Natural killer cell (primary cell): ENCODE data around the gene VAV3. TPM values are rescaled to one million over a fixed set of nuclear protein-coding genes. Genes with fewer than 3 reads are reported as not detected.

Experiments
- ATAC-seq, 3 donors: fragments of 150-1000 bp in 2 of 3; fragments of 200-7000 bp in 1 of 3; cut with Tn5 transposase; 1 replicate in 1 of 3; 2 replicates in 2 of 3; pipeline ENCODE4 v1.10.0; 2021; ENCODE audit warnings: mild to moderate bottlenecking in 2 of 3, moderate library complexity in 2 of 3
- DNase-seq, 2 donors: peaks; one replicate each; pipeline versions ENCODE4 v3.0.0 to v3.0.0-alpha.2; 2013 to 2021; ENCODE audit warnings: mixed read lengths in 1 of 2
- H3K27ac ChIP-seq: one replicate; pipeline ENCODE4 v1.5.1; 2013; ENCODE audit warnings: mild to moderate bottlenecking, low read length
- H3K27me3 ChIP-seq: one replicate; pipeline ENCODE4 v1.6.1; 2013; ENCODE audit warnings: low read length; ENCODE audit not compliant: control insufficient read depth, insufficient read depth
- H3K36me3 ChIP-seq: one replicate; pipeline ENCODE4 v1.6.1; 2013; ENCODE audit warnings: low read length; ENCODE audit not compliant: control insufficient read depth, insufficient read depth
- H3K4me1 ChIP-seq: one replicate; pipeline ENCODE4 v1.6.1; 2013; ENCODE audit warnings: low read length; ENCODE audit not compliant: control insufficient read depth, insufficient read depth
- H3K4me3 ChIP-seq: one replicate; pipeline ENCODE4 v1.5.1; 2013; ENCODE audit warnings: low read length
- H3K9me3 ChIP-seq: one replicate; pipeline ENCODE4 v1.6.1; 2013; ENCODE audit warnings: low read length; ENCODE audit not compliant: control insufficient read depth, insufficient read depth
- H3K27ac Mint-ChIP-seq, 2 donors: one replicate each; pipeline ENCODE4 v1.8.0; 2022; ENCODE audit warnings: mild to moderate bottlenecking in 2 of 2, mixed read lengths in 2 of 2, moderate library complexity in 1 of 2
- H3K27me3 Mint-ChIP-seq, 2 donors: one replicate each; pipeline ENCODE4 v1.8.0; 2022; ENCODE audit warnings: low read depth in 2 of 2, mixed read lengths in 2 of 2
- H3K36me3 Mint-ChIP-seq: one replicate; pipeline ENCODE4 v1.8.0; 2022; ENCODE audit warnings: mixed read lengths
- H3K4me1 Mint-ChIP-seq, 2 donors: one replicate each; pipeline ENCODE4 v1.8.0; 2022; ENCODE audit warnings: mixed read lengths in 2 of 2
- H3K4me3 Mint-ChIP-seq: one replicate; pipeline ENCODE4 v1.8.0; 2022; ENCODE audit warnings: mild to moderate bottlenecking, moderate library complexity, mixed read lengths
- H3K9me3 Mint-ChIP-seq, 2 donors: one replicate each; pipeline ENCODE4 v1.8.0; 2022; ENCODE audit warnings: mixed read lengths in 2 of 2
- WGBS: methylation state at CpG from one replicate; pipeline ENCODE4 v1.1.7; 2013; ENCODE audit warnings: missing lambda C conversion rate; ENCODE audit not compliant: insufficient coverage; 5-methylcytosine and 5-hydroxymethylcytosine counted together
- intact Hi-C: fragments of 100-400 bp; cut with micrococcal nuclease; formaldehyde crosslinking; loops from one replicate; pipeline ENCODE4 v1.14.2; 2022
- total RNA-seq, 4 donors: library from RNA; stranded (reverse); fragments of 120-200 nt in 1 of 4; gene quantifications; one replicate each; pipeline versions ENCODE4 v1.2.3 to v1.2.4, GENCODE V29; 2013 to 2022
- TF ChIP-seq, protein P1 (sequence below): fragments of 200-600 bp; IDR thresholded peaks from one replicate; pipeline ENCODE4 v1.8.0; 2022; ENCODE audit warnings: antibody characterized with exemption

VAV3 gene
- total RNA-seq, 3 donors from 2014 or later (not counting 1 experiment from before 2014, with no cell fraction given), result 95.8 to 101 (median 96.6) TPM

DNA sequence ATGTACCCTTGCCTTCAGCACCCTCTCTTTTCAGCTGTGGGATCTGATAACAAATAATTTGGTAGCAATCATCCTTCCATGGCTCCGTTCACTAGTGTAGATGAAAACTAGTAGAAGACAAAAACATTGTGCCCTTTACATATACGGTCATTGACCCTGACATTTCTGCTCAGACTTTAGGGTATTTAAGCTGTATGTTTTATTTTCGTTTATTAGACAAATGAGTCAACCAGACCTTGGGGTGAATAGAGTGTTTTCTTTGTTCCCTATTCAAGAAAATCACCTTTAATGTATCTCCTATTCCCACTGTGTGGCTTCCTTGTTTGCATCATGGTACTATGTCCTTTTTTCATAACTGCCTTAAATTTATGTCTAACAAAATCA, 187.3 kb downstream of the VAV3 start:
- DNase-seq (no peak), ATAC-seq (no peak)
- no peaks in the 10 kb centered on the region for H3K9me3 Mint-ChIP-seq
- Histone ChIP-seq H3K27ac (no peak overlapping the region), H3K4me3 (no peak overlapping the region), H3K9me3 (no peaks in the 10 kb centered on the region), H3K27me3 (no peaks in the 10 kb centered on the region), H3K4me1 (no peaks in the 10 kb centered on the region), H3K36me3 (peaks cover 21% of the 10 kb centered on the region)
- TF ChIP-seq, protein P1, sequence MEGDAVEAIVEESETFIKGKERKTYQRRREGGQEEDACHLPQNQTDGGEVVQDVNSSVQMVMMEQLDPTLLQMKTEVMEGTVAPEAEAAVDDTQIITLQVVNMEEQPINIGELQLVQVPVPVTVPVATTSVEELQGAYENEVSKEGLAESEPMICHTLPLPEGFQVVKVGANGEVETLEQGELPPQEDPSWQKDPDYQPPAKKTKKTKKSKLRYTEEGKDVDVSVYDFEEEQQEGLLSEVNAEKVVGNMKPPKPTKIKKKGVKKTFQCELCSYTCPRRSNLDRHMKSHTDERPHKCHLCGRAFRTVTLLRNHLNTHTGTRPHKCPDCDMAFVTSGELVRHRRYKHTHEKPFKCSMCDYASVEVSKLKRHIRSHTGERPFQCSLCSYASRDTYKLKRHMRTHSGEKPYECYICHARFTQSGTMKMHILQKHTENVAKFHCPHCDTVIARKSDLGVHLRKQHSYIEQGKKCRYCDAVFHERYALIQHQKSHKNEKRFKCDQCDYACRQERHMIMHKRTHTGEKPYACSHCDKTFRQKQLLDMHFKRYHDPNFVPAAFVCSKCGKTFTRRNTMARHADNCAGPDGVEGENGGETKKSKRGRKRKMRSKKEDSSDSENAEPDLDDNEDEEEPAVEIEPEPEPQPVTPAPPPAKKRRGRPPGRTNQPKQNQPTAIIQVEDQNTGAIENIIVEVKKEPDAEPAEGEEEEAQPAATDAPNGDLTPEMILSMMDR, result no peak
- H3K4me3 Mint-ChIP-seq, result no peak overlapping the region
- H3K4me1 Mint-ChIP-seq, result peaks cover 15 to 25% of the 10 kb centered on the region in 2 donors
- H3K27ac Mint-ChIP-seq, result peak overlapping the region in 1 of 2 donors; percentile 11
- H3K36me3 Mint-ChIP-seq, result peaks cover 7% of the 10 kb centered on the region
- intact Hi-C loops, result no loop called here
- 90% methylated on average over 2 of the region's 3 CpGs for WGBS
- H3K27me3 Mint-ChIP-seq, result no peaks in the 10 kb centered on the region

DNA sequence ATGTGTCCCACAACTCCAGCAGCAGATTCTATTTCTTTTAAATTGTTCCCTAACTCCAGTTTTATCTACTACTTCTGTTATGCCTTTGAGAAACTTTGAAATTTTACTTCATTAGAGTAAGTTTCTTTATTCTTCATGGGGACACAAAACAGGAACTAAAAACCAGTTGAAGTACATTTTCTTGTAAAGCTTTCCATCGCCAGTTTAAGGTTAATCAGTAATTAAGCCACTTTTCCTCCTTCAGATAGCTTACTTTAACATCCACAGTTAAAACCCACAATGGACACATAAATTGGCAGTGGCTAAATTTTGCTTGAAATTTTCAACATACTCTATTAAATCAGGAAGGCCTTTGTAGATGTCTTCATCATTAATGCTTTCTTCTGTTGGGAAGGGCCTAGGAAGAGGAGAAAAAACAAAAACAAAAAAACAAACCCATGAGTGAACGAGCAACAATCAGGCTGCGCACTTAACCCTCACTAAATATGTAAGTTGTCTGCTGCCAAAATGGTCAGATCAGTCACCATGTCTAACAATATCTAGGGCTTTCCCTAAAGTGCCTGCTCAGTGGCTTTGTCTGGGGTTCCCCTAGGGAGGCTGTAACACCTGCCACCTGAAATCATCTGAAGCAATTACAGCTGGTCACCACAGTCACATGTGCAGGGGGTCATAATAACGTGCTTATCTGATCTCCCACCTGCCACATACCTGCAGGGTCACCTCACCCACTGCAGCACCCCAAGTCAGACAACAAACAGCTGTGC, 187.9 kb downstream of the VAV3 start:
- Mint-ChIP-seq H3K27me3 (no peaks in the 10 kb centered on the region), H3K4me1 (peaks cover 9 to 19% of the 10 kb centered on the region in 2 donors), H3K9me3 (no peaks in the 10 kb centered on the region), H3K36me3 (peaks cover 7% of the 10 kb centered on the region), H3K27ac (peak overlapping the region; percentile 11 to 47), H3K4me3 (no peak overlapping the region)
- no peaks in the 10 kb centered on the region for H3K27me3 ChIP-seq
- H3K4me3 ChIP-seq, result no peak overlapping the region
- H3K9me3 ChIP-seq, result no peaks in the 10 kb centered on the region
- ATAC-seq (no peak), DNase-seq (no peak)
- H3K4me1 ChIP-seq, result no peaks in the 10 kb centered on the region
- 64% methylated on average over 4 of the region's 4 CpGs for WGBS
- TF ChIP-seq, protein P1, result no peak
- no peak overlapping the region for H3K27ac ChIP-seq
- peaks cover 23% of the 10 kb centered on the region for H3K36me3 ChIP-seq
- intact Hi-C loops, result no loop called here

DNA sequence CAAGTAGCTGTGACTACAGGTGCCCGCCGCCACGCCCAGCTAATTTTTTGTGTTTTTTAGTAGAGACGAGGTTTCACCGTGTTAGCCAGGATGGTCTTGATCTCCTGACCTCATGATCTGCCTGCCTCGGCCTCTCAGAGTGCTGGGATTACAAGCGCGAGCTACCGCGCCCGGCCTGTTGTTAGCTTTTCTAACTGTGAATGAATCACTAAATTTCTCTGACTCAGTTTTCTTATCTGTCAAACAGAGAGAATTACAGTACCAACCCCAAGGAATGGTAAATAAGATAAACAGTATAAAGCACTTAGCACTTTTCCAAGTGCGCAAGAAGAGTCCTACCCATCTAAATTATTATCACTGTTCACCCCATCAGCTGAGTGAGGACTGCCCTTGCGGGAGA, 193.6 kb downstream of the VAV3 start:
- peaks cover 6 to 23% of the 10 kb centered on the region in 2 donors for H3K4me1 Mint-ChIP-seq
- 94% methylated on average over 13 of the region's 13 CpGs for whole genome bisulfite sequencing
- ATAC-seq (no peak), DNase-seq (no peak)
- H3K27me3 Mint-ChIP-seq, result no peaks in the 10 kb centered on the region
- Histone ChIP-seq H3K4me3 (no peak overlapping the region), H3K9me3 (no peaks in the 10 kb centered on the region), H3K4me1 (no peaks in the 10 kb centered on the region), H3K36me3 (peaks cover 64% of the 10 kb centered on the region), H3K27ac (no peak overlapping the region), H3K27me3 (no peaks in the 10 kb centered on the region)
- intact Hi-C loops, result no loop called here
- H3K4me3 Mint-ChIP-seq, result no peak overlapping the region
- H3K36me3 Mint-ChIP-seq, result peaks cover 11% of the 10 kb centered on the region
- no peaks in the 10 kb centered on the region for H3K9me3 Mint-ChIP-seq
- TF ChIP-seq, protein P1, result no peak
- no peak overlapping the region for H3K27ac Mint-ChIP-seq

DNA sequence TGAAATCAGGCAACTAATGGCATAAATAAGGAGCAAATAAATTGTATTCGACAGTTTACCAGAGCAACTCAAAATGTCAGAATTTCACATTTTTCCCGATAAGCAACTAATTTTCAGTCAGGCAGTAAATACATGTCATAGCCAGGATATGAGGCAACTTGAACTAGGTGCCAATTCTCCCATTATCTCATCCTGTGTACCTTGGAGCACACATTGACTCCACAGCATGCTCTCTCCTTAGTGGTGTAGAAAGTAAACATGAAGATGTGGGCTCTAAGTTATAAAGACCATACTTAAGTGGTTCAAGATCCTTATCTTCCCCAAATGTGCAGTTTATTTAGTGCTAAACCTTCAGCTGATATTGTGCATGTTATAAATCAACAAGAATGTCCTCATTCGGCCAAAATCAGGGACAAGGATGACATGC, 197.8 kb downstream of the VAV3 start:
- H3K27me3 Mint-ChIP-seq, result no peaks in the 10 kb centered on the region
- H3K4me1 Mint-ChIP-seq, result peaks cover 10 to 17% of the 10 kb centered on the region in 2 donors
- WGBS, result 100% methylated on average over 3 of the region's 3 CpGs
- TF ChIP-seq, protein P1, result no peak
- no peak for DNase-seq
- H3K36me3 Mint-ChIP-seq, result peaks cover 38% of the 10 kb centered on the region
- intact Hi-C loops, result no loop called here
- no peak for ATAC-seq
- no peak overlapping the region for H3K27ac ChIP-seq
- no peaks in the 10 kb centered on the region for H3K4me1 ChIP-seq
- no peak overlapping the region for H3K4me3 ChIP-seq
- H3K27me3 ChIP-seq, result no peaks in the 10 kb centered on the region
- no peaks in the 10 kb centered on the region for H3K9me3 ChIP-seq
- H3K27ac Mint-ChIP-seq, result no peak overlapping the region
- H3K9me3 Mint-ChIP-seq, result no peaks in the 10 kb centered on the region
- H3K36me3 ChIP-seq, result peaks cover 83% of the 10 kb centered on the region
- H3K4me3 Mint-ChIP-seq, result no peak overlapping the region
